Vagina (tissue), 2 donors: ENCODE results near the gene RBPJ.

ENCODE experiments used
- CTCF ChIP-seq, 3 experiments: fragments of 450-650 bp in 2 of 3; fragments of 200-600 bp in 1 of 3; sonication (generic) in 1 of 3; IDR thresholded peaks; one replicate each; pipeline ENCODE4 v1.5.1; 2017 to 2019; ENCODE audit warnings: antibody characterized with exemption in 3 of 3, mild to moderate bottlenecking in 2 of 3, moderate library complexity in 2 of 3
- POLR2A ChIP-seq, 2 donors: fragments of 450-650 bp; IDR thresholded peaks; one replicate each; pipeline ENCODE4 v1.6.1; 2017; ENCODE audit warnings: antibody characterized with exemption in 2 of 2, mild to moderate bottlenecking in 2 of 2, moderate library complexity in 2 of 2
- POLR2AphosphoS5 ChIP-seq, 2 donors: sonication (generic); formaldehyde crosslinking; IDR thresholded peaks; one replicate each; pipeline ENCODE4 v1.9.0; 2017; ENCODE audit warnings: antibody characterized with exemption in 2 of 2, mild to moderate bottlenecking in 2 of 2, low read depth in 1 of 2; ENCODE audit not compliant: insufficient read depth in 1 of 2

- TF ChIP-seq POLR2A (IDR thresholded peaks at IDR 0.05) (peak in 1 of 2 donors; percentile 46), CTCF (IDR thresholded peaks at IDR 0.05) (no peak), POLR2AphosphoS5 (IDR thresholded peaks at IDR 0.05; ENCODE audit: insufficient read depth in 1 of 2, low read depth in 1 of 2) (peak; percentile 67 to 80)
Observed at GRCh38 chr4:26319467-26319948, 1.3 kb upstream of the RBPJ start.
